TTC549 (cell line): ENCODE data around the gene C20orf141.
"Not testable (repeated sequence)": the region's sequence is repeated elsewhere in the genome, so short reads cannot be mapped to it uniquely, and the experiment has no call there.

Experiments used
- FAIRE-seq: peaks from 2 replicates; lab custom pipeline; 2012; peaks lifted over from hg19 to GRCh38; lab: Jason Lieb, UNC

The C20orf141 gene

DNA sequence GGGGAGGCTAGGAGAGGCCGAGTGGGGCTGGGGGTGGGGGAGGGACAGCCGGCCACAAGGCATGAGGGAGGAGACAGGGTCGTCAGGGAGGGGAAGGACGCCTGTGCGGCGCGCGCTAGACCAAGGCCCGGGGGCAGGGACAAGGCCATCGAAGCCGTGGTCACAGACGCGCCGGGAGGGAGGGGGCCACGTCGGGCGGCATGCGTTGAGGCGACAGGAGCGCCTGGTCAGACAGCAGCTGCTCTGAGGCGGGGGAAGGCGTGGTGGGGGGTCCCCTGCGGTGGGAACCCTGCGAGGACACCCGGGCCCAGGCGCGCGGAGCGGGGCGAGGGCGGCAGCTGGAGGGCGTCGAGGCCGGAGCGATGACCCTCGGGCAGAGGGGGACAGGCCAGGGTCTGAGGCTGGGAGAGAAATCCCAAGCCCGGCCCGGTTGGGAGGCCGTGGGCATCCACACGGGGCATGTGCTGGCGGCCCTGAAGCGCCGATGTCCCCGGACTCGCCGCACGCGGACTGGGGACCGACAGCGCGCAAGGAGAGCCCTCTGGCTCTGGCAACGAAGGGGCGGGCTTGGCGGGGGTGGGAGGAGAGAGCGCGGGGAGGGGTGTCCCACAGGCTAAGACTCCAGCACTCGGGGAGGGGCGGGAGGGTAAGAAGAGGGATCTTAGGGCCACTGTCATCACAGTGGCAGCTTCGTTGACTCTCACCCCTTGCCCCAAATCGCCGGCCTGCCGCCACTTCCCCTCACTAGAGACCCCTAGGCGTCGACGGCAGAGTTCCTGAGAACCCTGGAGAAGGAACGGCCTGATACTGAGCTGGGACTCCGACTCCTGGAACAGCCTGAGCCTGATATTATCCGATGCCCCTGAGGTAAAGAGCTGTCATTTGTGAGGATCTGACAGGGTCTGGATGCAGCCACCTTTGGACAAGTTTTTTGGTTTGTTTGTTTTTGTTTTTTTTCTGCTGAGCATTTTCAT lies 6.4 kb downstream of the C20orf141 start:
- no peak for FAIRE-seq

DNA sequence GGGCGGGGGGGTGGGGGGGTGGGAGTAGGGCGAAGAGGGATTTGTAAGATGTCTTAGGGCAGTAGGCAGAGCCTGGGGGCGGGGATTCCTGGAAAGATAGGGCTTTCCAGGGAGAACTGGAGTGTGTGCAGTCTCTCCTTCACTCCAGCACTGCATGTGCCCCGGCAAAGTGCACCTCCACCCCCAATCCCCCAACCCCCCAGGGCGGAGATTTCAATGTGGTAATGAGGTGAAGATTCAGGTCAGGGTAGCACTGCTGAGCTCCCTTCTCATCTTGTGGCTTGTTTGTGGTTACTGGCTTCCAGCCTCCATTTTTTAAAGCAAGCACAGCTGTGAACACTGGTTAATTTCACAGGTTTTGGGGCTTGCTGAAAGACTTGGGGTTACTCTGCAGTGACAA lies 7.3 kb downstream of the C20orf141 start:
- FAIRE-seq = no peak

DNA sequence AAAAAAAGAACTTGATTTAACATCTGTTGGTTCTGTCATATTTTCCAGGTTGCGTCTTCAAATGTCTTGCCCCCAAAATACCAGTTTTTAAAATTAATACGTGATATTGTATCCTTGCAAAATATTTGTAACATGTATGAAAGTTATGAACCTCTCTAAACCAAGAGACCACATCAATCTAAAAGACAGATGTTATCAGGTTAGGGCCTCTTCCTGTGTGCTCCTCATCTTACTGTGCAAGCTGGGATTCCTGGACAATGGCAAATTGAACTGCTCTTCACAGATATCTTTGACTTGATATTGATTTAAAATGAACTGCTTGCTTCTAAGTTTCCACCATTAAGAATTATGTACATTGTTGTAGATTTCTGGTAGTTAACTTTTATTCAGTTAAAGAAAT lies 11.0 kb downstream of the C20orf141 start:
- FAIRE-seq = no peak

DNA sequence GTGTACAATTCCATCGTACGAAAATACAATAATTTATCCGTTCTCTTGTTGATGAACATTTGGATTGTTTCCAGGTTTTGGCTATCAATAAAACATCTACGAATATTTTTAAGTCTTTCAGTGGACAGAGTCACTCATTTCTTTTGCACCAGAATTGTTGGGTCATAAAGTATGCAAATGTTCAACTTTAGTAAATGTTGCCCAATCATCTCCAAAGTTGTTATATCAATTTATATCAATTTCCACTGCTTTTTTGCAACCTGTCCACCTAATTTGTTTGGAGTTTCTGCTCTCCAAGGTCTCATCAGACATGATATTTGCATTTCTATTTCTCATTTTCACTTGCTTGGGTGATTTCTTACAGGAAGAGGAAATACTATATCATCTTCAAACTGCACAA lies 11.9 kb downstream of the C20orf141 start:
- no peak for FAIRE-seq

DNA sequence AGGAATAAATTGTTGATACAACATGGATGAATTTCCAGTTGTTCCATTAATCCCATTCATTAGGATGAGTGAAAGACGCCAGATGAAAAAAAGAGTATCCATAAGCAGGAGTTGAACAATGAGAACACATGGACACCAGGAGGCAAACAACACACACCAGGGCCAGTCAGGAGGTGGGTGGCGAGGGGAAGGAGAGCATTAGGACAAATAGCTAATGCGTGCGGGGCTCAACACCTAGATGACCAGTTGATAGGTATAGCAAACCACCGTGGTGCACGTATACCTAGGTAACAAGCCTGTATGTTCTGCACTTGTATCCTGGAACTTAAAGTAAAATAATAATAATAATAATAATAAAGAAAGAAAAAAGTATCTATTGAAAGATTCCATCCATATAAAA lies 14.6 kb downstream of the C20orf141 start:
- no peak for FAIRE-seq

DNA sequence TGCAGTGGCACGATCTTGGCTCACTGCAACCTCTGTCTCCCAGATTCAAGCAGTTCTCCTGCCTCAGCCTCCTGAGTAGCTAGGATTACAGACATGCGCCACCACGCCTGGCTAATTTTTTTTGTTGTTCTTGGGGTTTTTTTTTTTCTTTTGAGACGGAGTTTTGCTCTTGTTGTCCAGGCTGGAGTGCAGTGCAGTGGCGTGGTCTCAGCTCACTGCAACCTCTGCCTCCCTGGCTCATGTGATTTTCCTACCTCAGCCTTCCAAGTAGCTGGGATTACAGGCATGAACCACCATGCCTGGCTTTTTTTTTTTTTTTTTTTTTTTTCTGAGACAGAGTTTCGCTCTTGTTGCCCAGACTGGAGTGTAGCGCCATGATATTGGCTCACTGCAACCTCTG lies 16.4 kb downstream of the C20orf141 start:
- not testable (repeated sequence) for FAIRE-seq

- no peak for FAIRE-seq
Observed at GRCh38 chr20:2833761-2834160, 19.0 kb downstream of the C20orf141 start.

DNA sequence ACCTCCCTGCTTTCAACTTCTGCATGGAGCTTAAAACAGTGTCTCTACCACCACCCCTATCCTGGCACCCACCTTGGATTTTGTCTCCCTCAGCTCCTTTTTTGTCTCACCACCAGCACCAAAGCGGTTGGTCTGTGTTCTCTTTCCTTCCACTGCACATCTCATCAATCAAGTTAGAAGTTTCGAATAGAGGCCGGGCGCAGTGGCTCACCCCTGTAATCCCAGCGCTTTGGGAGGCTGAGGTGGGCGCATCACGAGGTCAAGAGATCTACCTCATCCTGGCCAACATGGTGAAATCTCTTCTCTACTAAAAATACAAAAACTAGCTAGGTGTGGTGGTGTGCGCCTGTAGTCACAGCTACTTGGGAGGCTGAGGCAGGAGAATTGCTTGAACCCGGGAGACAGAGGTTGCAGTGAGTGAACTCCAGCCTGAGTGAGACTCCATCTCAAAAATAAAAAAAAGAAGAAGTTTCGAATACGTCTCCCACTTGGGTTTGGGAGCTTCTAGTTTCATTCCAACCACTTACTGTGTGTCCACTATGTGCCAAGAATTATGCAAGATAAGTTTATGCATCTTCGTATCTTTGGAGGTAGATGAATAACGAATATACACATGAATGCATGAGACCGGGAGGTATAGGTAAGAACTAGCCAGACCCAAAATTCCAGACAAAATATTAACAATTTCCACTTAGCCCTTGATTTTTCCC lies 19.8 kb downstream of the C20orf141 start:
- FAIRE-seq = no peak

DNA sequence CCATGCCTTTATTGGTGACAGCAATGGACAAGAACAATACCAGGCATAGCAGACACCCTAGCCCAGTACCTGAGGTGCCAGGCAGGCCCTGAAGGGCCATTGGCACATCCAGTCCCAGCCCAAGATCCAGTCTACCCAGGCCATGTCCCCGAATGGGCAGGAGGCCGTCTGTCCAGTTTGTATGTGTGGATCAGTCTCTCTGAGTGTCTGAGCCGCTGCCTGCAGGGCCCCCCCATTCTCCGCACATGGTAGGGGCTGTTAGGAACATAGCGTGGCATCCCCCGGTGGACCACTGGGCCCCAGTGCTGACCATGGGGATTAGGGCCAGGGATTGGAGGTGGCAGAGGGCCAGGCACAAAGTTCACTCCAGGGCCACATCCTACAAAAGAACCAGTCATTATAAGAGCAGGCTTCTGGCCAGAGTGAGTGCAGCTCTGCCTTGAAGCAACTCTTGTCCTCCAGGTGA lies 20.6 kb downstream of the C20orf141 start:
- FAIRE-seq = no peak

DNA sequence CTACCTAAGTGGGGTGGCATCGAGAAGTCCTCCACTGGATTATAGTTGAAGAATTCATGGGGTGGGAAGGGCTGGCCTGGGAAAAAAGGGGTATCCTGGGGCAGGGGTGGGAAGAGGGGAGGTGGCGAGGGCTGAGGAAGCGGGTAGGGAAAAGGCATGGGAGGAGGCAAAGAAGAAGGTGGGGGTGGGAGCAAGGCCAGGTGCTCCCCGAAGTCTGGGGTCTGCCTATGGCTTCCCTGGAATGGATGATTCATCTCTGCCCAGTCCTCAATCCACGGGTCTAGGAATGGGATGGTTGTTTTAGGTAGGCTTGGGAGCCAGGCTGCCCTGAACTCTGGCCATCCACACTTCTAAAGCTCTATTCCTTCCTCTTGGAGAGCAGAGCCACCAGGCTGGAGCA lies 21.2 kb downstream of the C20orf141 start:
- FAIRE-seq = no peak

DNA sequence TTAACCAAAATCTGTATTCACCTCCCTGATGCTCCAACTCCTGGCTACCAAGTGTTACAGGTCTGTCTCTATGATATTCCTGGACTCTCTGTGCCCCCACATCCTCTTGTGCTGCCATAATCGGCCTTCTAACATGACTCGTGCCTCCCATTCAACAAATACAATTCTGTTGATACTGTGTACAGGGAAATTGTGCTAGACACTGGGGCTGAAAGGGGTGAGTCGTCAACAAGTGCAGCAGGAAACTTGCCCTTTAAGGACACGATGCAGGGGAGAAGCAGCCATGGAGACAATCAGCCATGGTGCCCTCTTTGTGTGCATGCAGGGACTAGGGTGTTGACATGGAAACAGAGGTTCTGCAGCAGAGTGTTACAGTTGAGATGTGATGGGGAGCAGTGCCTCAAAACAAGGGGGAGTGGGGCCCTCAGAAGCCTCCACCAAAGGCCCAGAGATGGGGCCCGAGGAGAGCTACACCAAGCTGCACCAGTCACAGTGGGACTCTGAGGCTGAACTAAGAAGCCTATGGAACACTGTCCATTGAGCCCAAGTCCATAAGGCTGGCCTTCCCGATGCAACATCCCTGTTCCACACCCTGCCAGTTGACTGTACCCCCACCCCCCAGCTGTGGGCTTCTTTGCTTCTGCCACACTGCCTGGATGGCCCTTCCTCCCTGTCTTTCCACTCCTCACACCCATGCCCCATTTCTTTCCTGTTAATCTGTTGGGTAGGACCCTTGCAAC lies 22.6 kb downstream of the C20orf141 start:
- no peak for FAIRE-seq

DNA sequence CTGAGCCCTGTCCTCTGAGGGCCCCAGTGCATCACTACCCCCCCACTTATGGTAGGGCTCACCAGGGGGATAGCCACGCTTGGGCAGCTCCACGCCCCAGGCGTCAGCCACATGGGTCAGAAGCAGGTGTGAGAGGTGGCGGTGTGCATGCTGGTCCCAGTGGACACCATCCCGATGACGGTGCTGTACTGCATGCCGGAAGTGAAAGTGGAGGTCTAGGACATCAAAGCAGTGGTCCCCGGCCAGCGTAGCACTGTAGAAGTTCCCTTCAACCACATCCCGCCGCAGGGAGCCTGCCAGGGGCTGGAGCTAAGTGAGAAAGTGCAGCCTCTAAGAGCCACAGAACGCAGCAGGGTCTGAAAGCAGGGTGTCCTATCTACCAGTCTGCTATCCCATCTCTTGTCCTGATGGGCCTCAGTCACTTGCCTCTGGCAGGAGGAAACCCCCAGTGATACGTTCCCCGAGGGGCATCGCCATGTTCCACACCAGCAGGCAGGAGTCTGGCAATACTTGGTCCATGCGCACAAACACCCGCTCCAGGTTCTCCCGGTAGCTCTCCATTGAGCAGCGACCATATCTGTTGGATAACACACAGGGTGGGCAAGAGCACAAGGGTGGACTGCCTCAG lies 23.5 kb downstream of the C20orf141 start:
- FAIRE-seq = no peak

DNA sequence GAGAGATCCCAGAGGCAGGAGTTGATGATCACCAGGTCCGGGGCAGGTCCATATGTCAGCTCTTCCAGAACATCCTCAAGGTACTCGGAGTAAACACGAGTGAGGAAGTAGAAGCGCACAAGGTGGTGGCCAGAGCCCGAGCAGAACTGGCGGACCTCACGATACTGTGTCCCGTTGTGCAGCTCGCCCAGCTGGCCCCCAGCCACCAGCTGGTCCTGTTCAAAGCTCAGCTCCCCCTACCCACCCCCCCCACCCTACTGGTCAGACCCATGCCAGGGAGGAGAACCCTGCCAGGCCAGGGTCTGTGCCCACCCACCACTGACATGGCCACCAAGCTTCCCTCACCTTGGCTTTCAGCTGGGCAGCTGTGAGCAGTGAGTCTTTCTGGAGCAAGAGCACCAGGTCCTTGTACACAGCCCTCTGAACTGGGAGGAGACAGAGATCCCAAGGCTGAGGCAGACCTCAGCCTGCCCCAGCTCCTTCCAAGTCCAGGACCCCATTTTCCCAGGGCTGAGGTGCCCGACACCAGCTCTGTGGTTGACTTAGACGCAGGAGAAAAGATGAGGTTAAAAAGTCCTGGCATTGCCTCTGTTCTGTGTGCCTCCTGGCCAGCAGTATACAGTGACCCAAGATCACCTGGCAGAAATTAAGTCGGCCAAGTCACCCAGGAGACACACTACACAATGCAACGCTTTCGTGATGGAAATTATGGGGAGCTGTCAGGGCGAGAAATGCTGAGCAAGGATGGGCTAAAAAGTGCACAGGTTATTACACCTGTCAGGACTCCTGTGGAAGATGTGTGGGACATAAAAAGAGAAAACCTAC lies 24.3 kb downstream of the C20orf141 start:
- no peak for FAIRE-seq

- no peak for FAIRE-seq
Observed at GRCh38 chr20:2839732-2840137, 24.9 kb downstream of the C20orf141 start.

GRCh38 chr20:2840138-2840966 lies 25.6 kb downstream of the C20orf141 start, which contains the start of the genes PCED1A and VPS16:
Gene PCED1A, minus strand, starts transcription at chr20:2840655. Its CDS starts 743 bp downstream, at chr20:2839912.
Gene VPS16, plus strand, starts transcription at chr20:2840745. Its CDS starts 30 bp downstream, at chr20:2840775.
- FAIRE-seq = no peak

DNA sequence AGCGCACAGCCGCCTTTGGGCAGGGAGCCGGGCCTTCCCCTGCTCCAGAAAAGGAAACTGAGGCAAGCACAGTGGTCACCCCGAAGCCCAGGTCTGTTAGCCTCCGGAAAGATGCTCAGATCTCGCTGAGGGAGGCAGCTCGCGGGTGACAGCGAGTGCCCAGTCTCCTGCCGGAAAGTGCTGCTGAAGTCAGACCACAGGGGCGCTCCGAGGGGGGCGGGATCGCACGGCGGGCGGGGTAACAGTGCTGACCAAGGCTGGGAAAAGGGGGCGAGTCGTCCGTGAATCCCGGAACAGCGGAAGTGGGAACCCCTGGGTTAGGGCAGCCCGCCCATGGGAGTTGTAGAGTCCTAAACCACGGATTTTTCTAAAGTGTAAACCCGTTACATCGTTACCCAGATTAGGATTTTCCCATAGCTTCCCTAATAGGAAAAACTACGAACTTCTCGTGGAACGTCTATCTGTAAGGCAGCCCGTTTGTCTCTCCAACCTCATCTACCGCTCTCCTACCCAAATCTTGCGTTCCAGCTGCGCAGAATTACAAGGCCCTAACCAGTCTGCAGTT lies 26.3 kb downstream of the C20orf141 start:
- no peak for FAIRE-seq

DNA sequence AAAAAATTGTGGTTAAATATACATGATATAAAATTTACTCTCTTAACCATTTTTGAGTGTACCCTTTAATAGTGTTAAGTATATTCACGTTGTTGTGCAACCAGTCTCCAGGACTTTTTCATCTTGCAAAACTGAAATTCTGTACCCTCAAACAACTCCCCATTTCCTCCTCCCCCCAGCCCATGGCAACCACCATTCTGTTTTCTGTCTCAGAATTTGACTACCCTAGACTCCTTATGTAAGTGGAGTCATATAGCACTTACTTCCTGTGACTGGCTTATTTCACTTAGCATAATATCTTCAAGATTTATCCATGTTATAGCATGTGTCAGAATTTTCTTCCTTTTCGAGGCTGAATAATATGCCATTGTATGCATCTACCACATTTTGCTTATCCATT lies 30.8 kb downstream of the C20orf141 start:
- no peak for FAIRE-seq

DNA sequence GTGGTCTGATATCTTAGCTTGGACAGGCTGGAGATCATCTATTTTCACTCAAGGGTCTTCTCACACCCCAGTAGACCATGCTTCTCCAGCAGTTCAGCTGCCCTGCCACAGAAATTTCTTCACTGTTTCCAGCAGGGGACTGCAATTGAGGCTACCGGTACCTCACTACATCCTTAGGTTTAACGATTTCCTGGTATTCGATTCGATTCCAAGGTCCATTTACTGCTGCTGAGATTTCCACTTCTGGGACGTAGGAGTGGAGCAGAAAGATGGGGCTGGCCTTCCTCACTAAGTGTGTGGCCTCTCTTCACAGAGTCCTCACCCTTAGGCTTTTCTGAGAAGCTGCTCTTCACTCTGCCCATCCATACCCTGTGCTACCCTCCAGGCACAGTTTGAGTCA lies 31.9 kb downstream of the C20orf141 start:
- FAIRE-seq = no peak

- no peak for FAIRE-seq
Observed at GRCh38 chr20:2847802-2848201, 33.0 kb downstream of the C20orf141 start.

- FAIRE-seq = no peak
Observed at GRCh38 chr20:2849529-2849928, 34.7 kb downstream of the C20orf141 start.
